A204.1 (cell line): ENCODE data around the gene MUC6.
"Not testable (repeated sequence)": the region's sequence is repeated elsewhere in the genome, so short reads cannot be mapped to it uniquely, and the experiment has no call there.

Experiments
- FAIRE-seq: peaks from 2 replicates; lab custom pipeline; 2012; peaks lifted over from hg19 to GRCh38; lab: Jason Lieb, UNC

MUC6 gene

DNA sequence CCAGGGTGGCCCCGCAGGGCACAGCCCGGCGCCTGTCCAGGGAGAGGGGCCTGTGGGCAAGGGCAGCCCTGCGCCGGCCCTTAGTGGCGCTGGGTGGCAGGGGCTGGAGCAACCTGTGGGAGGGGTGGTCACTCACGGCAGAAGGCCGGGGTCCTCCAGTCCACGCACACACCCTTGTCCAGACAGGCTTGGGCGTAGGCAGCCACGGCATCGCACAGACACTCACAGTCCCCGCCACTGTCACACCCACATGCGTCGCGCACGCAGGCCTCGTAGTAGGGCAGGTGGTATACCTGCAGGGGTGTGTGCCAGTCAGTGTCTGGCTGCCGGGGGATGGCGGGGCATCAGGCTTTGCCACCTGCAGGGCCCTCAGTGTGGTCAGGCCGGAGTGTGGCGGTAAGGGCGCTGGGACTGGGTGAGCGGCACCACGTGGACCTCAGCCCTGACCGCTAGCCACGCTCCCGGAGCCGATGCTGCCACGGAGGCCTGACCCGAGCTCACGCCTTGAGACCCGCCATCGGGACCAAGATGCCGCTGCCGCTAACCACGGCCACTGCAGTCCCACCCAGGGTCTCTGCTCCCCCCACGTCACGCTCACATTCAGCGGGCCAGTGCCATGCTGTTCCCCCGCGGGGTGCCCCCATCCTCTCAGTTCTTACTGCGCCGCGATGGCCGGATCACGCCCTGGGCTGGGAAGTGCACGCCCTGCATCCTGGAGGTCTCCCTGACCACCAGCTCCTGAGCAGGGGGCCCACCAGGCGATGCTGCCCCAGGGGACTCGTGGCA is 12.5 kb downstream of the MUC6 start:
- FAIRE-seq, result no peak

DNA sequence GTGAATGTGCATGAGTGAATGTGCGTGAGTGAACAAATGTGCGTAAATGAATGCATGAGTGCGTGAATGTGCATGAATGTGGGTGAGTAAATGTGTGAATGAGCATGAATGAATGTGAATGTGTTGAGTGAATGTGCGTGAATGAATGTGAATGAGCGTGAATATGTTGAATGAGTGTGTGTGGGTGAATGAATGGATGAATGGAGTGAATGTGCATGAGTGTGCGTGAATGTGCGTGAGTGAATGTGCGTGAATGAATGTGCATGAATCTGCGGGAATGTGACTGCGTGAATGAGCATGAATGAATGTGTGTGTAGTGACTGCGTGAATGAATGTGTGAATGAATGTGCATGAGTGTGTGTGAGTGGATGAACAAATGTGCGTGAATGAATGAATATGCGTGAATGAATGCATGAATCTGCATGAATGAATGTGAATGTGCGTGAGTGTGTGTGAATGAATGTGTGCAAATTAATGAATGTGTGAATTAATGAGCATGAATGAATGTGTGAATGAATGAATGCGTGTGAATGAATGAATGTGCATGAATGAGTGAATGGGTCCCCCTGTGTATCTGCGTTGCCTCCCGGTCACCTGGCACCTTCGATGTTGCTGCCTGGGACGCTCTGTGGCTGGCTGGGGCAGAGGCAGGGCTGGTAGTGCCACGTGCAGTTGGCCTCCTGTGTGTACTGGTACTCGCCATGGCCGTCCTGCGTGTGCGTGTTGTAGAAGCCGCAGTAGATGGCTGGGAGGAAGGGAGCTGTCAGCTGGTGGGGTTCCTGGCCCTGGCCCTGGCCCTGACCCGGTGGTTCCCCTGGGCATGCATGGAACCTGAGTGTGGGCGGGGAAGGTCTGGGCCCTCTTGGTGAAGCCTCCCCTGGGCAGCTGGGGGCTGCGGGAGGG is 13.4 kb downstream of the MUC6 start:
- no peak for FAIRE-seq

DNA sequence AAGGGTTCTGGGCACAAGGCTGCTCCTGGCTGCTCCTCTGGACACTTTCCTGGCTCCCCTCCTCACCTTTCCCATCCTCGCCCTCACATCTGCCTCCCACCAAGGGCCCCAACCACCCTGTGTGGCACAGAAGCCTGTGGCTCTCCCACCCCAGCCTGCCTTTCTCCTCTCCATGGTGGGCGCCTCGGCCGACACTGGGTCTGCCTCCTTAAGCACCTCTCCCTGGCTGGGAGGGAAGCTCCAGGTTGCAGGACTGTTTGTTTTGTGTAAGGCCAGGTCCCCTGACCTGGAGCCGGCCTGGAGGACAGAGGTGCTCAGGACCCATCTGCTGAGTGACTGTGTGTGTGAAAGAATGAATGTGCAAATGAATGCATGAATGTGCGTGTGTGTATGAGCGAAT is 14.1 kb downstream of the MUC6 start:
- no peak for FAIRE-seq

DNA sequence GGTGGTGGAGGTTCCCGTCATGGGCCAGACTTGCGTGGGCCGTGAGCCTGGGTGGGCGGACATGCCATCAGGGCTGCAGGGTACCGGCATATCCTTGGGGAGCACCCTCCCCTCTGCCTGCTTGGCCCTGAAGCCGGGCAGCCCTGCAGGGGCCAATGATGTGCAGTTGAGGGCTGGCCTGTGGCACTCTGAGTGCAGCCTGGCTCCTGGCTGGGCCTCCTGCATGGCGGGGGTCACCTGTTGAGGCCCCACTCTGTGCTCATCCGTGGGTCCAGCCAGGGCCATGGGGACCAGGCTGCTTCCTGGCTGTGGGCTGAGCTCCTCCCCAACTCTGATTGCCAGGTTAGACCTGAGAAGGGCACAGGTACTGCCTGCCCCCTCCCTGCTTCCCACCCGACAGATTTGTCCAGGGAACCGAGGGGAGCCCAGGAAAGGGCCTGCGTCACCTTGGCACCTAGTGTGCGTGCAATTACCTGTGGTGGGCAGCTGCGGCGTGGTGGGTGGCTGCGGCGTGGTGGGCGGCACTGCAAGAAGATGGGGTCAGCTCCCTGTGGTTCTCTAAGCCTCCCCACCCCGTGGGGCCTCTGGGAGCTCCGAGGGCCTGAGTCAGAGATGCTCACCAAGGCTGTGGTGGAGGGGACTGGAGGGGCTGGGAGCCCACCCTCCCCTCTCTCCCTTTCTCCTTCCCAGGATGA is 16.2 kb downstream of the MUC6 start:
- no peak for FAIRE-seq

DNA sequence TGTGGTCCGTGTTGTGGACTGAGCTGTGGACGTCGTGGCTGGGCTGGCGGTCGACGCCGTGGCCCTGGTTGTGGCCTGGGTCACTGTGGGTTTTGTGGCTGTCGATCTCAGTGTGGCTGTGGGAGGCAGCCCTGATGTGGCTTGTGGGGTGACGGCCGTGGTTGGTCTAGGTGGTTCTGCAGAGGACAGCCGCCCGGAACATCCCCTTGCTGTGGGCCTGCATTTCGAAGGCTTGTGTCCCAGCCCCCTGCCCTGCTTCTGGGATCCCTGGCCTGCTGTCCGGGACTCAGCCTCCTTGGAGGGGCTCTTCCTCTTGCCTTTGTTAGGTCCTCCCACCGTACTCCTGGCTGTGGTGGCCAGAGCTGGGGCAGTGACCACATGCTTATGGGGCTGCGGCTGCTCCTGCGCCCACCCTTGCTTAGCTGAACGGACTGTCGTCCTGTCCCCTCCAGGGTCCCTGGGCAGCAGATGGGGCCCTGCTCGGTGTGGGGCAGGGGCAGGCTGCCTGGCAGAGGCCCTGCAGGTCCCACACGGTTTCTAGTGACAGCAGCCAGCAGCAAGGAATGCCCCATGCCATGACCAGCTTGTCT is 17.1 kb downstream of the MUC6 start:
- FAIRE-seq, result no peak

GRCh38 chr11:1018091-1018490 is 18.4 kb downstream of the MUC6 start:
- no peak for FAIRE-seq

GRCh38 chr11:1017269-1018005 is 19.1 kb downstream of the MUC6 start:
- no peak for FAIRE-seq

DNA sequence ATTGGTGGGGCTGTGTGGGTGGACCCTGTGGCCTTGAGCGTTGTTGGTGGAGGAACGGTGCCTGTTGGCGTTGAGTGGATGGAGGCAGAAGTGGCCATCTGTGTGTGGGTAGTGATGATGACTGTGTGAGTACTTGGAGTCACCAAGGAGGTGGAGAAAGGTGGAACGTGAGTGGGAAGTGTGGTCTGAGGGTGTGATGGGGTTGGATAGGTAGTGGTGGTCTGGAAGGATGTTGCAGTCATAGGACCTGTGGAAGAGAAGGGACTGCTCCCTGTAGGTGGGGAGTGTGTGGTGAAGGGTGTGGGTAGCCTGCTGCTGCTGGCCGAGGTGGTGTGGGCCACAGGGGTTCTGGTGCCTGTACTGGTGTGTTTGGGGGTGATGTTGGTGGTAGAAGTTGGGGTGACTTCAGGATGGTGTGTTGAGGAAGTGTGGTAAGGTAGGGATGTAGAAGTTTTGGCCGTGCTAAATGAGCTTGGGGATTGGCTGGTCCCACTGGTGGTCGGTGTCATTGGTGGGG is 19.9 kb downstream of the MUC6 start:
- not testable (repeated sequence) for FAIRE-seq

DNA sequence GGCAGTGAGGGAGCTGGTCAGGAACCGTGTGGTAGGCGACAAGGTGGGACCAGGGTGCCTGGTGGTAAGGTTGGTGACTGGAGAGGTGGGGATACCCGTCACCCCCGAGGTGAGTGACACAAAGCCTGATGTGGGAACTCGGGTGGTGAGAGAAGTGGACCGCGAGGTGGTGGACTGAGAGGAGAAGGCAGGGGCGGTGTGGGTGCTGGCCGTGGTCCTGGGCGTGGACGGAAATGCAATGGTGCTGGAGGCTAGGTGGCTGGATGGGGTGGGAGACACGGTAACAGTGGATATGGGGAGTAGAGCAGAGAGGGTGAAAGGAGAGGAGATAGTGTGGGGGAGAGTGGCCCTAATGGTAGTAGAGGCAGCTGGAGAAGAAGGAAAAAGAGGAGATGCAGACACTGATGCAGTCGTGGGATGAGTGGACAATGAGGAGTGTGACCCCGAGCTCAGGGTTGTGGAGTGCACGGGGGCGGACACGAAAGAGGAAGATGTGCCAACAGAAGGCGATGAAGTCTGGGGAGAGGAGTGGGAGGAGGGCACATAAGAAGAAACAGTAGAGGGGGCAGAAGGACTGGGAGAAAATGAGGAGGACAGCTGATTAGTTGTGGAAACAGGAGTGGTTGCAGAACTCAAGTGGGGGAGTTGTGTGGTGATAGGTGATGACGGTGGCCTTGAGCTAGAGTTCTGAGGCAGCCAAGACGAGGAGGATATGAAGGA is 20.5 kb downstream of the MUC6 start:
- no peak for FAIRE-seq

DNA sequence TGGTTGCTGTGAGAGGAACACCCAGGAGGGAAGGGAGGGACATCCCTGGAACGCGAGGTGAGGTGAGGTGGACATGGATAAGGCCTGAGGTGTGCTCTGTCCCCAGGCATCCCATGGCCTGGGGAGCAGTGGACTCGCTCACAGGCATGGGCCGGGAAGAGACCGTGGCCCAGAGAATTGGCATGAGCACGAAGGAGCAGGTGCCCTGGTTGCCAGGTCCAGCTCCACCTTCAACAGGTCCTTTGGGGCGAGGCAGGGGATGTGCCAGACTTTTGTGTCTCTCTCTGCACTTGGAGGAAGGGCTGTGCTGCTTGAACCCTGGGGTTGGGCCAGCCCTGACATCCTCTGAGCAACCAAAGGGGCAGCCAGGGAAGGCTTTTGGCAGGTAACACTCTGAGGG is 21.5 kb downstream of the MUC6 start:
- no peak for FAIRE-seq

- FAIRE-seq, result no peak
These were observed 22.2 kb downstream of the MUC6 start for GRCh38 chr11:1014276-1014675.

DNA sequence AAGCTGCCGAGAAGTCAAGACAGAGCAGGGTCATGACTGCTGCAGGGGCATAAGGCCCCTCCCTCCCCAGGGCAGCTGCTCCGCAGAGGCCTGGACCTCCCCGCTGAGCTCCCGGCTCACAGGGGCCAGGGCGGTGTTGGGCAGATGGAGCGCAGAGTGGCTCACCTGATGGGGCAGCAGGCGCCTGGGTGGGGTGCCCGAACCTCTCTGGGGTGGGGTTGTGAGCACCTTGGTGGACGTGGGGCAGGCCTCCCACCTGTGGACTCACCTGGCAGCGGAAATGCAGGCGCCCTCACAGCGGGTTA is 22.9 kb downstream of the MUC6 start:
- no peak for FAIRE-seq

DNA sequence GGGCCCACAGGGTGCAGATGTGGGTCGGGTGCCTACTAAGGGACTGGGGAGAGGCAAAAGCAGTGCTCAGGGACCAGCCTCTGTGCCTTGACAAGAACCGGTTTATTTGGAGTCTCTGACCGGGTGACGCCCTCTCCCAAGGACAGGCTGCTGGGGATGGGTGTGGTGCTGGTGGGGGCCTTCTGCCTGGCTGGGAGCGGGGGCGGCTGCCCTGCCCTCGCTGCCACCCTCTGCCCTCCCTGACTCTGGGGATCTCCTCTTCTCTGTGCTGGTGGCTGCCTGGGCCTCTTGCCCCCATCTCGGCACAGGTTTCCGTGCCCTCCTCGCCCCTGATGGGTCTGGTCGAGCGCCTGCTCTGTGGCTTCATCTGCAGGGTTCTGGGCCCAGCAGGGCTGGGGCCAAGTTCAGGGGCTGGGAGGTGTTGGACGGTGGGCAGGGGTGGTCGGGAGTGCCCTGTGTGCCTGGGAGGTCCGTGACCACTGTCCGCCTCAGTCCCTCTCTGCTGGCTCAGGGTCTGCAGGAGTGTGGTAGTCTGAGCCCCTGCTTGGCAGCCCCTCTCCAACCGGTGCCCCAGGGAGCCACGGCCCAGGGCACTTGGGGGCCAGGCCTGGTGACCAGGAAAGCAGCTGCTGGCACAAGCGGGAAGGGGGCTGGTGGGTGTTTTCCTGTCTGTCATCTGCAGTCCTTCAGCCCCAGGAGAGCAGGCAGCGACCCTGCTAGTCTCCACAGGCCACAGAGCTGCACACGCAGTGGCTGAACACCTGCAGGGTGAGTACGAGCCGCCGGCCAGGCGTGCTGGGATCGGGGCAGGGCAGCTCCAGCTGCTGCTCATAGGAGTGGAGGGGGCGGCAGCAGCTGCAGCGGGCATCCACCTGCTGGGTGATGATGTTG is 23.5 kb downstream of the MUC6 start:
- no peak for FAIRE-seq

GRCh38 chr11:1012291-1012690 is 24.2 kb downstream of the MUC6 start:
- FAIRE-seq, result no peak

GRCh38 chr11:1011320-1011698 is 25.2 kb downstream of the MUC6 start:
- FAIRE-seq, result no peak

DNA sequence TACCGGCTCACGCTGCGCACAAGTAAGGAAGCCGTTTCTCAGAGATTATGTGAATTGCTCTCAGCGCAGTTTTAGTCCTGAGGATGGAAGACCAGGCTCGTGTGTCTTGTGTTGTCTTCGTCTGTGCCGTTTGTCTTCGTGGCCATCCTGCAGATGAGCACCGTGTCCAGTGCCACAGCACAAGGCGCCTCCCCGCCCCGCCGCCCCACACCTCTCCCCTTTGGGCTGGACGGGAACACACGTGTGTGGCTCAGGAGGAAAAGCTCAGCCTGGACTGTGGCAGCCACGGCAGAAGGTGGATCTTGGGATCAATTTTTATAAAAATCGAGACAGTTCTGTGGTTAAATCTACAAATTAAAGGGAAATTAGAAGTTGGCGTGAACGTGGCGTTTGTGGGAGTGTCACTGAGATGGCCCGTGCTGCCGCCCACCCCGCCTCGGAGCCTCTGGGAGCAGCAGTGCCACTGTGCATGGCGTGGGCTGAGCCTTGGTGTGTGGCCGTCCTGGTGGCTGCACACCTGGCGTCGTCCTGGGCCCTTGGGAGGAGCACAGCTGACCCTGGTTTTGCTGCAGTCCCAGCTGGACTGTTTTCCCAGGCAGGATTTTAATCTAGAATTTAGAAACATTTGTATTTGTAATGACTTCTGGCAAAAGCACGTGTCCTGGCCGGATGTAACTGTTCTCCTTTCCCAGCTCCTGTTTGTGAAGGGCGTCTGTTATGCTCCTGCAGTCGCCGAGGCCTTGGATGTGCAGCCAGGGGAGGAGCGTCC is 25.8 kb downstream of the MUC6 start:
- FAIRE-seq, result no peak

- FAIRE-seq, result no peak
These were observed 26.5 kb downstream of the MUC6 start for GRCh38 chr11:1009991-1010390.

- no peak for FAIRE-seq
These were observed 27.1 kb downstream of the MUC6 start for GRCh38 chr11:1009371-1009770.

DNA sequence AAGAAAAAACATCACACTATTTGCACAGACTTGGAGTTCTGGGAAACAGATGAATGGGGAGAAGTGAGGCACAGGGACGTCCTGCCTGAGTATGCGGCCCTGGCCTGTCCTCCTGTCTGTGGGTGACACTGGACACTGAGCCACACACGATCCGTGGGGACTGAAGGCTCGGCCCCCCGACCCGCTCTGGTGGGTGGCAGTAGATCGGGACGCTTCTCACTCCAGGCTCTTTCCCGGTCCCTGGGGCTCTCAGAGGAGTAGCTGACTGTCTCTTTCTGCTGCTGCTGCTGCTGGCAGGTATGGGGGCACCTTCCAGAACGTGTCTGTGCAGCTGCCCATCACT is 27.7 kb downstream of the MUC6 start:
- no peak for FAIRE-seq
